SH-SY5Y (cell line): ENCODE data around the gene CARNS1.

Experiments used
- GATA2 ChIP-seq: IDR thresholded peaks from 2 replicates; pipeline ENCODE4 v1.6.1; 2011; ENCODE audit warnings: mild to moderate bottlenecking, low read depth, low read length
- GATA3 ChIP-seq: IDR thresholded peaks from 2 replicates; pipeline ENCODE4 v1.6.1; 2011; ENCODE audit warnings: low read depth, mild to moderate bottlenecking, low read length, moderate library complexity

The CARNS1 gene

DNA sequence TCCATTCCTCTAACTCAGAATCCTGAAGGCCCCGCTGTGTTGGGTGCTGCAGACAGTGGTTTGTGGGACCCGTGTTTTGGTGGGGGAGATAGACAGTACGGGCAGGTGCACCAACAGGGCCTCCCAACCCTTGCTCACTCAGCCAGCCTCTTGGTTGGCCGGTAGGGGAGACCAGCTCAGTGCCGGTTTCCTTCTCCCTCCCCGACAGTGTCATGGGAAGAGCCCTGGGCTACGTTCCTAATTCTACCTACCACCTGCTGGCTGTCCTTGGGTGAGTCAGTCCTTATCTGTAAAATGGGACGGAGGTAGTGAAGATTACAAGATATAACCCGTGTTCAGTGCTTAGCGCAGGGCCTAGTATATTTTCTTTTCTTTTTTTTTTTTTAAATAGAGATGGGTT is 47.7 kb downstream of the CARNS1 start:
- TF ChIP-seq GATA2: no peak
- no peak for TF ChIP-seq GATA3

DNA sequence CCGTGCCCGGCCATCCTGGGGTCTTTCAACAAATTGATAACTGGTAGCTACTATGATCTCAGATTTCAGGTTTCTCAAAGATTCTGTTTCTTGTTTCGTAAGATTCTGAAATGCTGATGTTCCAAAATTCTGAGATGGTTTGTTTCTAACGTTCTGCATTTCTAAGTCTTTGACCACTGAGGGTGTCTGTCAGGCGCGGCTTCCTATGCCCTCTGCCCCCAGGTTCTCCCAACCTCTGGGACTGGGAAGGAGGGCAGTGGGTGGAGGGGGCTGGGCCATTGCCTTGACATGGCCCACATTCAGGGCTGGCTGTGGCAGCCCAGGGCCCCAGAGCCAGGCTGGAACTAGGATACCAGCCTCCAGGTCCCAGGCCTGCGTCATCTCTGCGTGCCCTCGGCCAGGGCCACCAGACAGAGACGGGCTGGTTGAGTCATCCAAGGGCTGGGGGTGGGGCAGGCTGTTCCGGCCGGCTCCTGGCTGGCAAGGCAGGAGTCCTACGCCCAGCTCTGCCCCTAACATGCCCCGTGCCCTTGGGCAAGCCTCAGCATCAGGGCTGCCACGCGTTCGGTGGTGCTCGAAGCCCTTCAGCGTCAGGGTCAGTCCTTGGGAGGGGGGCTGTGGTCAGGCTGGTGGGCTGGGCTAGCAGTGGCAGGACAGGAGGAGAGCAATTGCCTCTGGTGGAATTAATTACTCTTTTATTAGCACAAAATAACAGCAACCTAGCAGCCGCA is 48.4 kb downstream of the CARNS1 start:
- no peak for TF ChIP-seq GATA3
- TF ChIP-seq GATA2: no peak

DNA sequence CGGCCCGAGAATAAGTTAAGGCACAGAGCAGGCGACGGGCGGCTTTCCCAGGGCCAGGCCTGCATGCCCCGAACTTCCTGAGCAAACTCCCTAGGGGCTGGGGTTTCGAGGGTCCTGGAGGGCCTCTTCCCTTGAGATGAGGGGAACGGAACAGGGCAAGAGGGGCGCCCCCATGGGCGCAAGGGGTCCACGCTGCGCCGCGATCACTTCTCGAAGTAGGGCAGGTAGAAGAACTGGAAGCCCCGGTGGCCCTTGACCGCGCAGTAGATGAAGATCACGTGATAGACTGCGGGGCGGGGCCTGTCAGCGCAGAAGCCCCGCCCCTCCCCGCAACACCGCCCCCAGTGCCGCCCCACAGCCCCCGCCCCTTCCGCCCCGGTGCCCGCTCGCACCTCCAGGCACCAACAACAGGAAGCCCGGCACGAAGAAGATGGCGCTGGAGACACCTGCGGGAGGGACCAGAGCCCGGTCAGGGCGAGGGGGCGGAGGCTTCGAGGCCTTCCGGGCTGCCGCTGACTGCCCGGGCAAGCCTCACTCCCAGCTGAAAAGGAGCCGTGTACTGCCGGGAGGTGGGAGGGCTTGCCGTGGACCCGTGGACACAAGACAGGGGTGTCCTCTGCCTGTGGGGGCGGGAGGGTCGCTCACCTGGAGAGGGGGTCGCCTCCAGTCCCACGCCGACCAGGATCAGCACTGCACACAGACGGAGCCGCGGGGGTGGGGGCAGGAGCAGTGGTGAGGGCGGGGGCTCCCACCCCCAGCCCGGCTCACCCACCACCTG is 49.1 kb downstream of the CARNS1 start:
- TF ChIP-seq GATA2 (no peak), GATA3 (no peak)

- TF ChIP-seq GATA3: no peak
- no peak for TF ChIP-seq GATA2
Measured at GRCh38 chr11:67465189-67465510, 49.7 kb downstream of the CARNS1 start.

GRCh38 chr11:67466367-67466766 is 50.9 kb downstream of the CARNS1 start:
- TF ChIP-seq GATA2 (no peak), GATA3 (no peak)

- TF ChIP-seq GATA3: no peak
- no peak for TF ChIP-seq GATA2
Measured at GRCh38 chr11:67466962-67467771, 51.7 kb downstream of the CARNS1 start.

GRCh38 chr11:67468056-67468455 is 52.6 kb downstream of the CARNS1 start:
- TF ChIP-seq GATA2: no peak
- TF ChIP-seq GATA3: no peak

- TF ChIP-seq GATA3 (no peak), GATA2 (no peak)
Measured at GRCh38 chr11:67468456-67468758, 52.9 kb downstream of the CARNS1 start.

DNA sequence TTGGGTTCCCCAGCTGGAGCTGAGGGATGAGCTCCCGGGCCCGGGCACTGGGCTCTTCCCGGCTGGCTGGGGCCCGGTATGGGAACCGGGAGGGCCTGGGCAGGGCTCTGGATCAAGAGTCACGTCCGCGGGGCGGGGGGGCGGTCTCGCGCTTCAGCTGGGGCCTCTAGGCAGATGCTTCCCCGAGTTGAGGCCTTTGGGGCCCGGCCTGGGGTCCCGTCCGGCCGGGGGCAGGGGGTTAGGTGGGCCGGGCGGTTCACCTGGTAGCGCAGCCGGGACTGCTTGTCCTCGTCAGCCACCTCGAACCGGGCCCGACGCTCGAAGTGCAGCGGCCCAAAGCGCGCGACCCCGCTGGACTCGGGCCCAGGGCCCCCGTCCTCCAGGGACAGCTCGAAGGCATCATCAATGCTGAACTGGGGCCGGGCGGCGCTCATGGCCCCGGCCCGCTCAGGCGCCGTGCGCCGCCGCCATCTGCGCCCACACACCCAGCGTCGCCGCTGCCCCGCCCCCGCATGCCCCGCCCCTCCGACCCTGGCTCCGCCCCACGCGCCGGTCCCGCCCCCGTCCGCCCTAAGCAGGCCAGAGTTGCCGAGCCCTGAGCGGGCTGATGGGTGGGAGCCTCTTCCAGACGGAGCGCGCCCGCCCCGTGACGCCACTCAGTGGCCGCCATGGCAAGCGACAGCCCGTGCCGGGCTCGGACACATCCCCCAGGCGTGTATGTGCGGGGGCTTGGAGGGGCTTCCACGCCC is 53.5 kb downstream of the CARNS1 start, which contains the start of gene TMEM134:
Gene TMEM134 (minus strand): TSS at position 493 of the 749 bp plus-strand sequence. CDS start 59 bp downstream, at position 434.
- no peak for TF ChIP-seq GATA3
- TF ChIP-seq GATA2: no peak

- TF ChIP-seq GATA3 (no peak), GATA2 (no peak)
Measured at GRCh38 chr11:67469508-67469811, 54.0 kb downstream of the CARNS1 start.

DNA sequence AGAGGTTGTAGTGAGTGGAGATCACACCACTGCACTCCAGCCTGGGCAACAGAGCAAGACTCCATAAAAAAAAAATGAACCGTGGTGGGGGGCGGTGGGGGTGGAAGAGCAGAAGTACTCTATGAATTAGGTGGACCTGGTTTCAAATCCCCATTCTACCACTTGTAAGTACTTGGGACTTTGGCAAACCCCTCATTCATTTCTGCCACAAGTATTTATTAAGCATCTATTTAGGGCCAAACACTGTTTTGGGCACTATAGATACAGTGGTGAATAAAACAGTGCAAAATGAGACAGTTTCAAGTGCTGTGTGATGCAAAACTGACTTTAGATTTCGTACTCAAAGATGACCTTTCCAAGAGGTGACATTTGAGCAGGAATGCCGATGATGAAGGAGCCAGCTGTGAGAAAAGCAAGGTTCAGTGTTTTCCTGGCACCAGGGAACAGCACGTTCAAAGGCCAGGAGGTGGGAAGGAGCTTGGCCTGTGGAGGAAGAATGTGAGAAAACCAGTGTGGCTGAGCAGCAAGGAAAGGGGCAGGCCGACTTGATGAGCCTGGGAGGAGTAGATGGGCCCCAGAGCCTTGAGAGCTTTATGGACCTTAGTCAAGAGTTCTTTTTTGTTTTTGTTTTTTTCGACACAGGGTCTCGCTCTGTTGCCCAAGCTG is 55.0 kb downstream of the CARNS1 start:
- no peak for TF ChIP-seq GATA2
- TF ChIP-seq GATA3: no peak

DNA sequence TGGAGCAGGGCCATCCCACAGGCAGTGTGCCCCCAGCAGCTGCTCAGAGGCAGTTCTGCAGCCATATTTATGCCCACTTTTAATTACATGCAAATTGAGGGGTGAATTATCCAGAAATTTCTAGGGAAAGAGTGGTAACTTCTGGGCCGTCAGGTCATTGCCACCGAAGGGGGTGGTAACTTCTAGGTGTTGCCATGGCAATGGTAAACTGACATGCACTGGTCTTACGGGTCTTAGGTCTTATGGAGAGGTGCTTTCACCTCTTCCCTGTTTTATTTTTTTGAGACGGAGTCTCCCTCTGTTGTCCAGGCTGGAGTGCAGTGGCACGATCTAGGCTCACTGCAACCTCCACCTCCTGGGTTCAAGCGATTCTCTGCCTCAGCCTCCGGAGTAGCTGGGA is 57.4 kb downstream of the CARNS1 start:
- TF ChIP-seq GATA2 (no peak), GATA3 (no peak)
